B cell (primary cell): Measurements from ENCODE around the gene OSBPL1A. TPM values are rescaled to one million over a fixed set of nuclear protein-coding genes. Genes with fewer than 3 reads are reported as not detected.

Experiments
- ATAC-seq: fragments of 200-7000 bp; cut with Tn5 transposase; one replicate; pipeline ENCODE4 v1.10.0; 2021; ENCODE audit warnings: low read depth, mild to moderate bottlenecking, moderate number of reproducible peaks, moderate library complexity
- CTCF ChIA-PET: fragments of 350-600 bp; sonication (Branson Sonifier 250); formaldehyde crosslinking; loops from one replicate; lab custom pipeline; 2021; ENCODE audit warnings: antibody characterized with exemption, inconsistent platforms; lab: Charles Lee
- POLR2A ChIA-PET: fragments of 350-600 bp; sonication (Branson Sonifier 250); formaldehyde crosslinking; loops from one replicate; lab custom pipeline; 2021; ENCODE audit warnings: antibody characterized with exemption; lab: Charles Lee
- DNase-seq: peaks from one replicate; pipeline ENCODE4 v3.0.0; 2013
- H2AFZ ChIP-seq: 2 replicates; pipeline ENCODE4 v1.6.1; 2012; ENCODE audit warnings: mild to moderate bottlenecking, low read depth, low read length; ENCODE audit not compliant: insufficient read depth, poor library complexity, severe bottlenecking
- H3K27ac ChIP-seq, 2 donors: 1 replicate in 1 of 2; 2 replicates in 1 of 2; pipeline ENCODE4 v1.5.1; 2012 to 2013; ENCODE audit warnings: low read length in 2 of 2, mild to moderate bottlenecking in 2 of 2, moderate library complexity in 1 of 2
- H3K27me3 ChIP-seq, 4 experiments: fragments of 200-600 bp in 1 of 4; sonication (generic) in 1 of 4; replicated peaks in 1 of 4; 1 replicate in 2 of 4; 2 replicates in 2 of 4; pipeline versions ENCODE4 v1.6.1 to v1.7.0; 2013 to 2016; ENCODE audit warnings: low read length in 3 of 4, mild to moderate bottlenecking in 2 of 4, mixed read lengths in 1 of 4, moderate library complexity in 1 of 4; ENCODE audit not compliant: insufficient read depth in 4 of 4, control insufficient read depth in 3 of 4; ENCODE audit errors: control extremely low read depth in 1 of 4
- H3K36me3 ChIP-seq, 2 experiments: replicated peaks in 1 of 2; 1 replicate in 1 of 2; 2 replicates in 1 of 2; pipeline versions ENCODE4 v1.6.1 to v1.7.1; 2013; ENCODE audit warnings: low read length in 1 of 2; ENCODE audit not compliant: insufficient read depth in 2 of 2, control insufficient read depth in 1 of 2; ENCODE audit errors: control extremely low read depth in 1 of 2, extremely low read depth in 1 of 2
- H3K4me1 ChIP-seq, 2 donors: fragments of 200-600 bp in 1 of 2; sonication (generic) in 1 of 2; 1 replicate in 1 of 2; 2 replicates in 1 of 2; pipeline versions ENCODE4 v1.5.1 to v1.6.1; 2013 to 2017; ENCODE audit warnings: low read length in 2 of 2; ENCODE audit not compliant: control insufficient read depth in 2 of 2, insufficient read depth in 2 of 2
- H3K4me2 ChIP-seq: replicated peaks from 2 replicates; pipeline ENCODE3; 2012; ENCODE audit warnings: mild to moderate bottlenecking, low read depth, low read length; ENCODE audit not compliant: poor library complexity, severe bottlenecking
- H3K4me3 ChIP-seq, 5 experiments: fragments of 200-600 bp in 1 of 5; sonication (generic) in 1 of 5; 1 replicate in 3 of 5; 2 replicates in 2 of 5; pipeline versions ENCODE4 v1.5.1 to v1.7.0; 2011 to 2016; ENCODE audit warnings: low read length in 4 of 5, mild to moderate bottlenecking in 4 of 5, low read depth in 2 of 5, control low read depth in 1 of 5, moderate library complexity in 1 of 5; ENCODE audit not compliant: insufficient read depth in 1 of 5; ENCODE audit errors: control extremely low read depth in 1 of 5, extremely low read depth in 1 of 5
- H3K79me2 ChIP-seq: fragments of 200-600 bp; sonication (generic); one replicate; pipeline ENCODE4 v1.6.0; 2016; ENCODE audit warnings: low read length; ENCODE audit not compliant: control insufficient read depth, insufficient read depth
- H3K9ac ChIP-seq: fragments of 200-600 bp; sonication (generic); 2 replicates; pipeline ENCODE4 v1.6.1; 2017; ENCODE audit warnings: mild to moderate bottlenecking, low read length, moderate library complexity
- H3K9me3 ChIP-seq, 3 donors: one replicate each; pipeline versions ENCODE4 v1.6.1 to v1.7.1; 2013; ENCODE audit warnings: low read length in 2 of 3; ENCODE audit not compliant: control insufficient read depth in 2 of 3, insufficient read depth in 1 of 3; ENCODE audit errors: control extremely low read depth in 1 of 3
- H4K20me1 ChIP-seq: 2 replicates; pipeline ENCODE4 v1.6.0; 2012; ENCODE audit warnings: mild to moderate bottlenecking, low read length; ENCODE audit not compliant: insufficient read depth, control insufficient read depth, poor library complexity, severe bottlenecking
- H3K27ac Mint-ChIP-seq: one replicate; pipeline ENCODE4 v1.8.0; 2021; ENCODE audit warnings: mixed read lengths
- H3K27me3 Mint-ChIP-seq: one replicate; pipeline ENCODE4 v1.8.0; 2021; ENCODE audit warnings: mixed read lengths
- H3K4me1 Mint-ChIP-seq: one replicate; pipeline ENCODE4 v1.8.0; 2021; ENCODE audit warnings: mixed read lengths
- H3K4me3 Mint-ChIP-seq: one replicate; pipeline ENCODE4 v1.8.0; 2021; ENCODE audit warnings: mixed read lengths
- H3K9me3 Mint-ChIP-seq: one replicate; pipeline ENCODE4 v1.8.0; 2022; ENCODE audit warnings: mixed read lengths; ENCODE audit not compliant: insufficient read depth
- EZH2 ChIP-seq: IDR thresholded peaks from 2 replicates; pipeline ENCODE4 v1.6.1; 2012; ENCODE audit warnings: borderline replicate concordance, low read depth, mild to moderate bottlenecking, moderate library complexity, low read length; ENCODE audit not compliant: insufficient read depth, poor library complexity, severe bottlenecking
- WGBS: methylation state at CpG from one replicate; pipeline ENCODE4 v1.1.5; 2013; ENCODE audit warnings: missing lambda C conversion rate; ENCODE audit not compliant: insufficient coverage; 5-methylcytosine and 5-hydroxymethylcytosine counted together
- intact Hi-C: fragments of 100-400 bp; cut with micrococcal nuclease; formaldehyde crosslinking; loops from one replicate; pipeline ENCODE4 v1.10.0; 2022
- polyA plus RNA-seq: library from polyadenylated mRNA; depleted of rRNA; stranded (reverse); fragments of >200 nt; gene quantifications from 2 replicates; pipeline ENCODE4 v1.2.3, GENCODE V29; 2012
- total RNA-seq, 2 donors: library from RNA; stranded (reverse); fragments of 120-200 nt in 1 of 2; gene quantifications; 1 replicate in 1 of 2; 2 replicates in 1 of 2; pipeline versions ENCODE4 v1.2.3 to v1.2.4, GENCODE V29; 2013 to 2022
- TF ChIP-seq, protein P1 (sequence below): fragments of 200-600 bp; IDR thresholded peaks from one replicate; pipeline ENCODE4 v1.8.0; 2022; ENCODE audit warnings: antibody characterized with exemption, mild to moderate bottlenecking

The OSBPL1A gene
- total and polyA plus RNA-seq, 2 donors (not counting 1 experiment from before 2014, with no cell fraction given) = 0.57 to 0.86 TPM

DNA sequence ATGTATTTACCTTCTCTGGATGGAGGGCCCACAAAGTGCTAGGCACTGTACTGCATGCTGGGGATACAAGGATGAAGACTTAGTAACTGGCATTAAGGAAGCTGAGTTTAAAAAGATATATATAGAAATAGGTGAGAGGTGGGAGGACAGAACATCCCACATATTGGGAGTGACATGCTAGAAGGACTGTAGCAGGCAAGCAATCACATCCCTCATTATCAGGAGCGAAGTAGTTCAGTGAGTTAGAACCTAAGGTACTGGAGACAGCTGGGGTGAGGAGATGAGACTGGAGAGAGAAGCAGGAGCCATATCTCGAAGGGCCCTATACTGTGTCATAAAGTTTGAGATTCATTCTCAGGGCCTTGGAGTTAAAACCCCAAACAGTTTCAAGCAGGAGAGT, 10.9 kb upstream of the OSBPL1A start:
- ATAC-seq (no peak), DNase-seq (no peak)
- Mint-ChIP-seq H3K4me3 (no peak overlapping the region), H3K9me3 (no peaks in the 10 kb centered on the region), H3K27ac (no peak overlapping the region), H3K27me3 (peaks cover 61% of the 10 kb centered on the region), H3K4me1 (no peaks in the 10 kb centered on the region)
- ChIA-PET POLR2A (no interaction called here), CTCF (no interaction called here)
- 63% methylated on average over 1 of the region's 2 CpGs for WGBS
- H3K4me2 ChIP-seq = no peak overlapping the region
- TF ChIP-seq EZH2 = no peak
- TF ChIP-seq, protein P1, sequence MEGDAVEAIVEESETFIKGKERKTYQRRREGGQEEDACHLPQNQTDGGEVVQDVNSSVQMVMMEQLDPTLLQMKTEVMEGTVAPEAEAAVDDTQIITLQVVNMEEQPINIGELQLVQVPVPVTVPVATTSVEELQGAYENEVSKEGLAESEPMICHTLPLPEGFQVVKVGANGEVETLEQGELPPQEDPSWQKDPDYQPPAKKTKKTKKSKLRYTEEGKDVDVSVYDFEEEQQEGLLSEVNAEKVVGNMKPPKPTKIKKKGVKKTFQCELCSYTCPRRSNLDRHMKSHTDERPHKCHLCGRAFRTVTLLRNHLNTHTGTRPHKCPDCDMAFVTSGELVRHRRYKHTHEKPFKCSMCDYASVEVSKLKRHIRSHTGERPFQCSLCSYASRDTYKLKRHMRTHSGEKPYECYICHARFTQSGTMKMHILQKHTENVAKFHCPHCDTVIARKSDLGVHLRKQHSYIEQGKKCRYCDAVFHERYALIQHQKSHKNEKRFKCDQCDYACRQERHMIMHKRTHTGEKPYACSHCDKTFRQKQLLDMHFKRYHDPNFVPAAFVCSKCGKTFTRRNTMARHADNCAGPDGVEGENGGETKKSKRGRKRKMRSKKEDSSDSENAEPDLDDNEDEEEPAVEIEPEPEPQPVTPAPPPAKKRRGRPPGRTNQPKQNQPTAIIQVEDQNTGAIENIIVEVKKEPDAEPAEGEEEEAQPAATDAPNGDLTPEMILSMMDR = no peak
- no peak overlapping the region for H3K27ac ChIP-seq
- H3K9me3 ChIP-seq = no peaks in the 10 kb centered on the region
- no peaks in the 10 kb centered on the region for H4K20me1 ChIP-seq
- H3K4me3 ChIP-seq = no peak overlapping the region
- H3K9ac ChIP-seq = no peak overlapping the region
- H3K36me3 ChIP-seq = no peaks in the 10 kb centered on the region
- H3K79me2 ChIP-seq = no peaks in the 10 kb centered on the region
- H3K4me1 ChIP-seq = no peaks in the 10 kb centered on the region
- H3K27me3 ChIP-seq = peaks cover 0 to 6% (median 3%) of the 10 kb centered on the region in 4 experiments
- H2AFZ ChIP-seq = no peak overlapping the region
- intact Hi-C loops = no loop called here

GRCh38 chr18:24404591-24404990, 7.0 kb upstream of the OSBPL1A start:
- Histone ChIP-seq H3K36me3 (no peaks in the 10 kb centered on the region), H3K4me1 (no peaks in the 10 kb centered on the region), H2AFZ (no peak overlapping the region), H3K27me3 (peaks cover 0 to 10% (median 7%) of the 10 kb centered on the region in 4 experiments), H3K9ac (no peak overlapping the region), H4K20me1 (no peaks in the 10 kb centered on the region), H3K79me2 (no peaks in the 10 kb centered on the region), H3K9me3 (no peaks in the 10 kb centered on the region), H3K4me3 (no peak overlapping the region), H3K27ac (no peak overlapping the region), H3K4me2 (no peak overlapping the region)
- no CpG with 5 or more reads among the region's 3 CpGs for WGBS
- DNase-seq (no peak), ATAC-seq (no peak)
- Mint-ChIP-seq H3K27me3 (peaks cover 69% of the 10 kb centered on the region), H3K9me3 (no peaks in the 10 kb centered on the region), H3K27ac (no peak overlapping the region), H3K4me1 (no peaks in the 10 kb centered on the region), H3K4me3 (no peak overlapping the region)
- ChIA-PET POLR2A (no interaction called here), CTCF (no interaction called here)
- intact Hi-C loops = no loop called here
- no peak for TF ChIP-seq EZH2
- TF ChIP-seq, protein P1 = no peak
